ENCODE data around the gene PNMA6F.
"Not testable (repeated sequence)": the region's sequence is repeated elsewhere in the genome, so short reads cannot be mapped to it uniquely, and the experiment has no call there.

Gene PNMA6F

GRCh38 chrX:153302796-153303195 lies 18.8 kb downstream of the PNMA6F start:
- DNase-seq (ENCODE audit: low spot score), result no peak

- DNase-seq (ENCODE audit: low spot score), result no peak
These were observed 19.8 kb downstream of the PNMA6F start for GRCh38 chrX:153301746-153302145.

DNA sequence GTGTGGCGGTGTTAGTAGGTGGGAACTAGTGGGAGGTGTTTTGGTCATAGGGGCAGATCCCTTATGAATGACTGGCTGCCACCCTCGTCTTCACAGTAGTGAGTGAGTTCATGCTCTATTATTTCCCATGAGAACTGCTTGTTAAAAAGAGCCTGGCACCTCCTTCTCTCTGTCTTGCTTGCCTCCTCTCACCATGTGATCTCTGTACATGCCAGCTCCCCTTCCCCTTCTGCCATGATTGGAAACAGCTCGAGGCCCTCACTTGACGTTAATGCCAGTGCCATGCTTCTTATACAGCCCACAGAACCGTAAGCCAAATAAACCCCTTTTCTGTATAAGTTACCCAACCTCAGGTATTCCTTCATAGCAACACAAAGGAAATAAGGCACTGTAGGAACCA lies 21.7 kb downstream of the PNMA6F start:
- no peak for DNase-seq (ENCODE audit: low spot score)

GRCh38 chrX:153297376-153297775 lies 24.2 kb downstream of the PNMA6F start:
- no peak for DNase-seq (ENCODE audit: low spot score)

DNA sequence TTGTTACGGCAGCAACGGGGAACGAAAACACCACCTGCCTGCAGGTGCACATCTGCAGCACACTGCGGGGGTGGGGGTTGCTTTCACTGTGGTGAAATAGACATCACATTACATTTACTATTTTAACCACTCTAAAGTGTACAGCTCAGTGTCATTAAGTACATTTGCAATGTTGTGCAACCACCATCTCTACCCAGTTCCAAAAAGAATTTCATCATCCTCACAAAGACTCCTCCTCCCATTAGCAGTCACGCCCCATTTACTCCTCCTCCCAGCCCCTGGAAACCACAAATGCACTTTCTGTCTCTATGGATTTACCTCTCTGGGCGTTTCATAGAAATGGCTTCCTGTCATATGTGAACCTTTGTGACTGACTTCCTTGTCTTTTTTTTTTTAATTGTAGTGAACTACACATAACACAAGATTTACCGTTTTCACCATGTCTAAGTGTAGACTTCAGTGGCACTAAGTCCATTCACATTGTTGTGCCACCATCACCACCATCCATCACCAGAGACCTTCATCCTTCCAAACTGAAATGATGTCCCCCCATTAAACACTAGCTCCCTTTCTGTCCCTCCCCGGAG lies 28.0 kb downstream of the PNMA6F start:
- DNase-seq (ENCODE audit: low spot score), result not testable (repeated sequence)

GRCh38 chrX:153288807-153289206 lies 32.8 kb downstream of the PNMA6F start:
- DNase-seq (ENCODE audit: low spot score), result not testable (repeated sequence)

GRCh38 chrX:153285678-153286077 lies 35.9 kb downstream of the PNMA6F start:
- DNase-seq (ENCODE audit: low spot score), result not testable (repeated sequence)

GRCh38 chrX:153283982-153284381 lies 37.6 kb downstream of the PNMA6F start:
- DNase-seq (ENCODE audit: low spot score), result not testable (repeated sequence)

- DNase-seq (ENCODE audit: low spot score), result not testable (repeated sequence)
These were observed 39.8 kb downstream of the PNMA6F start for GRCh38 chrX:153281784-153282183.

DNA sequence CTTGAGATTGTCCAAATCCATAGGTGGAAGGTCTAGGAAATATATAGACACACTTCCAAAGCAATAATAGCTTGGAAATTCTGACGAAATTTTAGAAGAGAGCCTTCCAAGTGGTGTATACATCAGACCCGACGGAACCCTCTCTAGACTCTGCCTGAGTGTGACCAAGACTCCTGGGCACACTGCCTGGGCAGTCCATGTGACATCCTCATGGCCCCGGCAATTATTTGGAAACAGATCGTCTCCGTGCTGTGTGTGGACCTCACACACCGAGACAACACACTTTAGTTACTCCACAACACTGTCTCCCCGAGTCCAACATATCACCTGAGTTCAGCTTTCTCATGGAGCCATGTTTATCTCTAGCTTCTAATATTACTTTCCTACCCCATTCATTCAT lies 42.3 kb downstream of the PNMA6F start:
- not testable (repeated sequence) for DNase-seq (ENCODE audit: low spot score)

DNA sequence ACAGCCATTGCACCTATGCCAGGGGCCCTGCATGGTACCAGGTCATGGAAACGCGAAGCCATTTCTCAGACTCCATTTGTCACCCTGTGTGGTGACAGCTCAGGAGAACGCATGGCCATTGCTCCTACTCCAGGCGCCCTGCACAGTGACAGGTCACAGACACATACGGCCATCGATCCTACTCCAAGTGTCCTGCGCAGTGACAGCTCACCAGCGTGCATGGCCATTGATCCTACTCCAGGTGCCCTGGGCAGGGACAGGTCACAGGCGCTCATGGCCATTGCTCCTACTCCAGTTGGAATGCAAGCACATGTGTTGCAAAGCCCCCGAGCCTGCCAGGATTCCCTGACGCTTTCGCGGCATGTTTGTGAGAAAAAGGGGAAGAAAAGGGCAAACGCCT lies 45.5 kb downstream of the PNMA6F start:
- DNase-seq (ENCODE audit: low spot score), result not testable (repeated sequence)

- DNase-seq (ENCODE audit: low spot score), result not testable (repeated sequence)
These were observed 46.1 kb downstream of the PNMA6F start for GRCh38 chrX:153275418-153275817.

DNA sequence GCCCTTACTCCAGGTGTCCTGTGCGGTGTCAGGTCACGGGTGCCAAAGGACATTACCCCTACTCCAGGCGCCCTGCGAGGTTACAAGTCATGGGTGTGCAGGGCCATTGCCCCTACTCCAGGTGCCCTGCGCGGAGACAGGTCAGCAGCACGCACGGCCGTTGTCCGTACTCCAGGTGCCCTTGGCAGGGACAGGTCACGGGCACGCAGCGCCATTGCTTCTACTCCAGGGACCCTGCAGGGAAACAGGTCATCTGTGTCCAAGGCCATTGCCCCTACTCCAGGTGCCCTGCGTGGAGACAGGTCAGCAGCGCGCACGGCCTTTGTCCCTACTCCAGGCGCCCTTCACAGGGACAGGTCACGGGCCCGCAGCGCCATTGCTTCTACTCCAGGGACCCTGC lies 49.0 kb downstream of the PNMA6F start:
- not testable (repeated sequence) for DNase-seq (ENCODE audit: low spot score)

- not testable (repeated sequence) for DNase-seq (ENCODE audit: low spot score)
These were observed 49.5 kb downstream of the PNMA6F start for GRCh38 chrX:153272070-153272469.
